Ovary (tissue), 9 donors: ENCODE measurements around the gene SF1. TPM values are rescaled to one million over a fixed set of nuclear protein-coding genes. Genes with fewer than 3 reads are reported as not detected.

Experiments used
- DNase-seq, 5 donors: peaks; one replicate each; pipeline ENCODE4 v3.0.0-alpha.2; 2019 to 2020
- H3K27ac ChIP-seq, 2 donors: fragments of 200-600 bp; one replicate each; pipeline versions ENCODE4 v1.5.1 to v1.8.0; 2019 to 2022
- H3K27me3 ChIP-seq: fragments of 200-600 bp; one replicate; pipeline ENCODE4 v1.8.0; 2022
- H3K36me3 ChIP-seq: fragments of 200-600 bp; sonication (generic); one replicate; pipeline ENCODE4 v1.5.1; 2019
- H3K4me1 ChIP-seq: one replicate; pipeline ENCODE4 v1.8.1; 2013; ENCODE audit warnings: mild to moderate bottlenecking, moderate library complexity; ENCODE audit not compliant: insufficient read depth
- H3K4me3 ChIP-seq: fragments of 200-600 bp; sonication (generic); one replicate; pipeline ENCODE4 v1.5.1; 2017
- H3K9me3 ChIP-seq, 2 donors: fragments of 200-600 bp in 1 of 2; sonication (generic) in 1 of 2; one replicate each; pipeline versions ENCODE4 v1.5.1 to v1.8.1; 2013 to 2019; ENCODE audit warnings: mild to moderate bottlenecking in 1 of 2, moderate library complexity in 1 of 2
- CTCF ChIP-seq, 3 donors: fragments of 450-650 bp in 2 of 3; fragments of 200-600 bp in 1 of 3; IDR thresholded peaks; one replicate each; pipeline versions ENCODE4 v1.5.1 to v1.8.0; 2016 to 2022; ENCODE audit warnings: antibody characterized with exemption in 3 of 3, mild to moderate bottlenecking in 1 of 3
- EP300 ChIP-seq: sonication (generic); formaldehyde crosslinking; IDR thresholded peaks from one replicate; pipeline ENCODE4 v1.6.1; 2017; ENCODE audit warnings: antibody characterized with exemption
- POLR2A ChIP-seq: fragments of 450-650 bp; IDR thresholded peaks from one replicate; pipeline ENCODE4 v1.6.1; 2017; ENCODE audit warnings: antibody characterized with exemption, mild to moderate bottlenecking, moderate library complexity
- WGBS, 3 donors: extraction: QIAGEN DNeasy Blood & Tissue Kit in 1 of 3; methylation state at CpG; one replicate each; pipeline versions ENCODE4 v1.1.5 to v1.1.7; 2013 to 2017; 5-methylcytosine and 5-hydroxymethylcytosine counted together
- intact Hi-C, 4 donors: fragments of 100-400 bp; cut with DNase I; formaldehyde crosslinking; loops; one replicate each; pipeline versions ENCODE4 v1.11.0 to v1.15.1; 2022 to 2023
- polyA plus RNA-seq, 2 donors: library from polyadenylated mRNA; stranded (reverse); fragments of 200-250 nt in 1 of 2; fragments of 350-450 nt in 1 of 2; fragmentation: Illumina TruSeq in 1 of 2; extraction: RNeasy Lipid Tissue Mini Kit (QIAGEN cat#74804) in 1 of 2; gene quantifications; one replicate each; pipeline ENCODE4 v1.2.3, GENCODE V29; 2013 to 2014
- total RNA-seq, 7 donors: library from RNA; depleted of rRNA in 2 of 7; stranded (reverse); fragments of >200 nt in 2 of 7; fragmentation: NEBNext Ultra II Directional in 3 of 7; extraction: Animal tissue kit (Norgen Biotek cat#: 25700) in 3 of 7; gene quantifications; one replicate each; pipeline versions ENCODE4 v1.1.0 to v1.2.4, GENCODE V29; 2016 to 2023
- donor health status: DM: no; HTN: no; CAD: no; lungs with moderate emphysema.
- donor health status: DM: no; HTN: no; CAD: no.
- donor health status: Bipolar disorder and iron deficiency.
- donor health status: DM: yes; HTN: yes; CAD: no.
- donor health status: DM: no; HTN: no; CAD: no.
- donor health status: DM: yes; HTN: yes; CAD: no.

The SF1 gene
- total and polyA plus RNA-seq, 9 donors = 131 to 388 (median 306) TPM

GRCh38 chr11:64771861-64772260 is 6.5 kb downstream of the SF1 start:
- H3K27ac ChIP-seq = no peak overlapping the region
- 79 to 89% (median 89%) methylated on average over 2 of the region's 2 CpGs for WGBS, 3 donors
- H3K4me3 ChIP-seq = no peak overlapping the region
- H3K36me3 ChIP-seq = no peaks in the 10 kb centered on the region
- no peak for DNase-seq
- peaks cover 7% of the 10 kb centered on the region for H3K4me1 ChIP-seq
- intact Hi-C loops = no loop called here
- no peak for TF ChIP-seq CTCF (IDR thresholded peaks at IDR 0.05)
- no peak for TF ChIP-seq EP300
- TF ChIP-seq POLR2A = no peak
- no peaks in the 10 kb centered on the region for H3K27me3 ChIP-seq
- H3K9me3 ChIP-seq = no peaks in the 10 kb centered on the region

GRCh38 chr11:64770120-64770519 is 8.2 kb downstream of the SF1 start:
- H3K27ac ChIP-seq = no peak overlapping the region
- TF ChIP-seq EP300 (no peak), POLR2A (no peak), CTCF (IDR thresholded peaks at IDR 0.05) (no peak)
- DNase-seq = peak in 2 of 5 donors; percentile 6 to 17
- H3K4me1 ChIP-seq = peaks cover 4% of the 10 kb centered on the region
- intact Hi-C loops = no loop called here
- 89 to 94% (median 89%) methylated on average over 12 of the region's 12 CpGs for WGBS, 3 donors
- no peaks in the 10 kb centered on the region for H3K9me3 ChIP-seq
- H3K36me3 ChIP-seq = no peaks in the 10 kb centered on the region
- H3K4me3 ChIP-seq = no peak overlapping the region
- H3K27me3 ChIP-seq = no peaks in the 10 kb centered on the region

GRCh38 chr11:64769283-64769682 is 9.1 kb downstream of the SF1 start:
- Histone ChIP-seq H3K4me3 (no peak overlapping the region), H3K4me1 (peaks cover 2% of the 10 kb centered on the region), H3K27me3 (no peaks in the 10 kb centered on the region), H3K36me3 (no peaks in the 10 kb centered on the region), H3K9me3 (no peaks in the 10 kb centered on the region), H3K27ac (no peak overlapping the region)
- 82 to 87% (median 84%) methylated on average over 6 of the region's 6 CpGs for WGBS, 3 donors
- intact Hi-C loops = no loop called here
- DNase-seq = peak in 1 of 5 donors; percentile 4
- TF ChIP-seq POLR2A (no peak), CTCF (IDR thresholded peaks at IDR 0.05) (no peak), EP300 (no peak)

GRCh38 chr11:64768300-64768694 is 10.0 kb downstream of the SF1 start:
- Histone ChIP-seq H3K4me1 (no peaks in the 10 kb centered on the region), H3K4me3 (no peak overlapping the region), H3K36me3 (no peaks in the 10 kb centered on the region), H3K27me3 (no peaks in the 10 kb centered on the region), H3K9me3 (no peaks in the 10 kb centered on the region), H3K27ac (no peak overlapping the region)
- DNase-seq = peak in 1 of 5 donors; percentile 2
- TF ChIP-seq EP300 = no peak
- no peak for TF ChIP-seq CTCF (IDR thresholded peaks at IDR 0.05)
- no peak for TF ChIP-seq POLR2A
- WGBS, 3 donors = 78 to 86% (median 85%) methylated on average over 6 of the region's 6 CpGs
- intact Hi-C loops = no loop called here
